ENCODE results near the gene NEUROD6.

NEUROD6 gene

DNA sequence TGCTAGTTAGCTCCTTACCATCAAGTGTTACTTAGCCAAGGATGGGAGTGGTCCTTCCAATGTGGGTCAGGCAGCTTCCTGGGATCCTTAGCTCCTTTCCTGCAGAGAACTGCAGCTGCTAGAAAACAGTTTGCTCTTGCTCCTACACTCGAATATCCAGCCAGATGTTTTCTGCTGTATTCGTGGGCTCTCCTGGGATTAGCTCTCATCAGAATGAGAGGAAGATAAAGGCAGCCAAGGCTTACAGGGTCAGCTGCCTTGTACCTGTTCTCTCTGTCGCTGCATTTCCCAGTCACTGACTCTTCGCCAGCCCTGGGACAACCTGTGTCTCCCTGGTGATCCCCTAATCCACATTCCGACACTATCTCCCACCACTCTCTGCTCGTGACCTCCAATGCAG, 29.0 kb downstream of the NEUROD6 start:
- H3K9me3 Mint-ChIP-seq: no peaks in the 10 kb centered on the region
- H3K27ac Mint-ChIP-seq: no peak overlapping the region
- no peaks in the 10 kb centered on the region for H3K27me3 Mint-ChIP-seq
- H3K4me1 Mint-ChIP-seq: no peaks in the 10 kb centered on the region
- no peaks in the 10 kb centered on the region for H3K36me3 Mint-ChIP-seq
- no peak overlapping the region for H3K4me3 Mint-ChIP-seq

- no peaks in the 10 kb centered on the region for H3K36me3 Mint-ChIP-seq
Measured at GRCh38 chr7:31310321-31310935, 30.1 kb downstream of the NEUROD6 start.

GRCh38 chr7:31309407-31309806, 31.1 kb downstream of the NEUROD6 start:
- no peak overlapping the region for H3K27ac Mint-ChIP-seq
- H3K4me1 Mint-ChIP-seq: no peaks in the 10 kb centered on the region
- H3K27me3 Mint-ChIP-seq: no peaks in the 10 kb centered on the region
- no peaks in the 10 kb centered on the region for H3K9me3 Mint-ChIP-seq
- no peaks in the 10 kb centered on the region for H3K36me3 Mint-ChIP-seq
- H3K4me3 Mint-ChIP-seq: no peak overlapping the region

More at GRCh38 chr7:31310321-31310935, 30.1 kb downstream of the NEUROD6 start:
- no peak overlapping the region for H3K27ac Mint-ChIP-seq
- H3K4me1 Mint-ChIP-seq: no peaks in the 10 kb centered on the region
- H3K9me3 Mint-ChIP-seq: no peaks in the 10 kb centered on the region
- H3K27me3 Mint-ChIP-seq: no peaks in the 10 kb centered on the region
- no peak overlapping the region for H3K4me3 Mint-ChIP-seq

DNA sequence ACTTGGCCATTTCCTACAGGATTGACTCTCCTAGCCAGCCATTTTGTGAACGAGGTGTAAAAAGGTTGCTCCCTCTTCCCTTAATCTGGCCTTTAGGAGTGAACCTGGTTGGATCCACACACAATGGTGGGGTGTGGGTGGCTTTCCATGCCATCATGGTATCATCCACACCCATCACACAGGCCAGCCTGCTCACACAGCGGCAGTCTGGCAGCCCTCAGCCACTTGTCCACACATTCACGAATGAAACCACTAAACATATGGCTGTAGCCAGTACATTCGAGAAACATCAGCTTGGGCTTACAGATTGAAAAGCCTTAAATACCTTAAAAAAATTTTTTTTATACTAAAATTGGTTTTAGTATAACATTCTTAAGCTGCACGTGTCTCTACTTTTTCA, 31.9 kb downstream of the NEUROD6 start:
- no peaks in the 10 kb centered on the region for H3K27me3 Mint-ChIP-seq

GRCh38 chr7:31307972-31308371, 32.6 kb downstream of the NEUROD6 start:
- Mint-ChIP-seq H3K27ac (no peak overlapping the region), H3K4me3 (no peak overlapping the region), H3K9me3 (peaks cover 4% of the 10 kb centered on the region), H3K36me3 (no peaks in the 10 kb centered on the region), H3K27me3 (no peaks in the 10 kb centered on the region), H3K4me1 (no peaks in the 10 kb centered on the region)

More for the DNA sequence above, 31.9 kb downstream of the NEUROD6 start:
- Mint-ChIP-seq H3K4me1 (no peaks in the 10 kb centered on the region), H3K4me3 (no peak overlapping the region), H3K27ac (no peak overlapping the region), H3K9me3 (peaks cover 2% of the 10 kb centered on the region), H3K36me3 (no peaks in the 10 kb centered on the region)

DNA sequence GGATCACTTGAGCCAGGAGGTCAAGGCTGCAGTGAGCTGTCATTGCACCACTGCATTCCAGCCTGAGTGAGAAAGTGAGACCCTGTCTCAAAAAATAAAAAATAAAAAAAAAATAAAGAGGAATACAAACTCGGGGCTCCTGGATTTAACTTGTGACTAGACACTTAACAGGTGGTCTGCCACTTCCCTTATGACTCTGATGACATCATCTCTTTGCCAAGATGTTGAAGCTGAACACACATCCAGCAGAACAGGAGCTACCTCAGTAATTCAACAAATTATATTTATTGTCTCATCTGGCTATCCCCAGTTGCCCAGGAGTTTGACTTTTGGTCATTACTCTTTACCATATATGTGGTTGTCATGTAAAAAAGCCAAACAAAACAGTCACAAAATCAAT, 35.3 kb downstream of the NEUROD6 start:
- peaks cover 4% of the 10 kb centered on the region for H3K9me3 Mint-ChIP-seq
- H3K36me3 Mint-ChIP-seq: no peaks in the 10 kb centered on the region
- no peak overlapping the region for H3K4me3 Mint-ChIP-seq
- H3K4me1 Mint-ChIP-seq: no peaks in the 10 kb centered on the region
- H3K27me3 Mint-ChIP-seq: no peaks in the 10 kb centered on the region
- H3K27ac Mint-ChIP-seq: no peak overlapping the region

GRCh38 chr7:31304446-31304845, 36.1 kb downstream of the NEUROD6 start:
- no peaks in the 10 kb centered on the region for H3K4me1 Mint-ChIP-seq
- peaks cover 4% of the 10 kb centered on the region for H3K9me3 Mint-ChIP-seq
- H3K4me3 Mint-ChIP-seq: no peak overlapping the region
- H3K27me3 Mint-ChIP-seq: no peaks in the 10 kb centered on the region
- H3K36me3 Mint-ChIP-seq: no peaks in the 10 kb centered on the region
- no peak overlapping the region for H3K27ac Mint-ChIP-seq

DNA sequence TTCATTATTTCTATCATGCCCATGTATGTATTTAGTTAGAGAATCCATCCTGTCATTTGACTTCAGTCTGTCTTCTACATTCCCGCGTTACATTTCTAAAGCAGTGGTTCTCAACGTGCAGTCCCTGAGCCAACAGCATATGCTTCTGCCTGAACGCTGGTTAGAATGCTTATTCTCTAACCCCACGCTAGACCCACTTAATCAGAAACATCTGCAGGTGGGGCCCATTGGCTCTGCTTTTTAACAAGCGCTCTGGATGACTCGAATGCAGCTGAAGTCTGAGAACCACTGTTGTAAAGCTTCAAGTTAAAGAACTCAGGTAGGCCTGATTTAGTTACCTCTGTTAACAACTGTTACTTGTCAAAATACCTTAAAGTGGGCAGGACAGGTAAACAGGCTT, 38.2 kb downstream of the NEUROD6 start:
- Mint-ChIP-seq H3K27ac (no peak overlapping the region), H3K4me3 (no peak overlapping the region), H3K27me3 (no peaks in the 10 kb centered on the region), H3K9me3 (peaks cover 4% of the 10 kb centered on the region), H3K4me1 (no peaks in the 10 kb centered on the region), H3K36me3 (no peaks in the 10 kb centered on the region)

DNA sequence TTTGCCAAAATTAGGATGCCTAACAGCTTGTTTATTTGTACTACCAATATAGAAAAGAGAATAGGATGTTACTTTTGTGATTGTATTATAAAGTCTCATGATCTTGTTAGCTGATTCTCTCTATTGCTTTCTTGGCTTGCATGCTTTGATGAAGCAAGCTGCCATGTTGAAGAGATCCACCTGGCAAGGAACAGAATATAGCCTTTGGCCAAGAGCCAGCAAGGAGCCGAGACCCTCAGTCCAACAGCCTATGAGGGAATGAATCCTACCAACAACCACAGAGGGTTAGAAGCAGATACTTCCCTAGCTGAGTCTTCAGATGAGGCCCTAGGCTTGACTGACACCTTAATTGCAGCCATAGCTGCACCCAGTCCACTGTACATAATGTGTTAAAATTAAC, 41.2 kb downstream of the NEUROD6 start:
- Mint-ChIP-seq H3K27me3 (no peaks in the 10 kb centered on the region), H3K27ac (no peak overlapping the region), H3K36me3 (no peaks in the 10 kb centered on the region), H3K4me3 (no peak overlapping the region), H3K9me3 (peaks cover 4% of the 10 kb centered on the region), H3K4me1 (no peaks in the 10 kb centered on the region)

DNA sequence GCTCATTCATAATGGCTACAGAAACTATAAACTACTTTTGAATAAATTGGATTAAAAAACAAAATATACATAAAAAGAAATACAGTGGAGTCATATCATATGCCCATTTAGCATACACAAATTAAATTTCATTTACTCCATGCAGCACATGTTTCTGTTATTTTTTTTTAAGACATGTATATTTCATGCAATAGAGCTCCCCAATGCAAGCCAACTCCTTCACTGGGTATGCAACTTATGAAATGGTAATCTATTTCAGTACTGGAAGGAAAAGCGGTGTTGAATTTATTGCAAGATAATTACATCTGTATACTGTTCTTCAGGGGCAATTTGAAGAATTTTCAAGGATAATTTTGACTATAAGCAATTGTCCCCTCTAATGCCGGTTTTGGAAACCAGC, 49.9 kb downstream of the NEUROD6 start:
- Mint-ChIP-seq H3K4me1 (no peaks in the 10 kb centered on the region), H3K36me3 (no peaks in the 10 kb centered on the region), H3K27me3 (no peaks in the 10 kb centered on the region), H3K4me3 (no peak overlapping the region), H3K9me3 (no peaks in the 10 kb centered on the region), H3K27ac (no peak overlapping the region)

Data from activated naive CD4-positive, alpha-beta T cell treated with anti-CD3 and anti-CD28 coated beads, Interleukin-2, amount 50 U/mL, for 24 hours (primary cell).